Measurements from ENCODE around the gene DUSP9.

DNA sequence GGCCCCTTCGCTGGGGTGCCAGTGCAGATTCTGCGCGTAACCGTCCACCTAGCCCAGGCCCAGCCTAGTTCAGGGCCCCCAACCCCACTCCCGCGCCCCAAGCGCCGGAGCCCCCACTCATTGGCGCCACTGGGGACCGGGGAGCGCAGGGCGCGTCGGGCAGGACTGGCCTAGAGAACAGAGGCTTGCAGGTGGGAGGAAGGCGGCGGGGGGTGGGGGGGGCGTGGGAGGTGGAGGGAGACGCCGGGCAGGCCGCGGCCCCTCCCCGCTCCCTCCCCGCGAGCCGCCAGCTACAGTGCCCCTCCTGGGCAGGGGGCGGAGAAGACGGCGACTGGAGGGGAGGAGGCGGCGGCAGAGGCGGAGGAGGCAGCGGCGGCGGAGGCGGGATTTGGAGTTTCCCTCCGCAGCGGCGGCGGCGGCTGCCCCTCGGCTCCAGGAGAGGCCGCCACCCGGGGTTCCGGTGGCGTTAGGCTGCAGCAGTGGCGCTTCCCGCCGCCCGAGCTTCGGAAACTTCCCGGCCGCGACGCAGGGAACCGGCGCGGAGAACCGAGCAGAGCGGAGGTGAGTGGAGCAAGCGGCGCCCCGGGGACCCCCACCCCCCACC lies 4.8 kb upstream of the DUSP9 start:
- no peak for TF ChIP-seq CTCF (IDR thresholded peaks at IDR 0.05; ENCODE audit: insufficient read depth, low read length)
- TF ChIP-seq POLR2AphosphoS5 (IDR thresholded peaks at IDR 0.05; ENCODE audit: low read depth): no peak
- no peak for TF ChIP-seq REST (IDR thresholded peaks at IDR 0.05; ENCODE audit: insufficient replicate concordance, low read depth)
- no peak for TF ChIP-seq SPI1 (IDR thresholded peaks at IDR 0.05; ENCODE audit: borderline replicate concordance, low read depth)
- no peak for TF ChIP-seq GABPA (IDR thresholded peaks at IDR 0.05; ENCODE audit: low read depth)

All from HL-60 (cell line).